Cerebellar nuclear complex (tissue), 1 donor: Measurements from ENCODE around the gene TBC1D22A.

Source experiments
- DNase-seq, 2 experiments: peaks; one replicate each; lab custom pipeline; 2025; lab: John Stamatoyannopoulos, UW

The TBC1D22A gene

GRCh38 chr22:46934746-46935491, 172.5 kb downstream of the TBC1D22A start:
- no peak for DNase-seq

DNA sequence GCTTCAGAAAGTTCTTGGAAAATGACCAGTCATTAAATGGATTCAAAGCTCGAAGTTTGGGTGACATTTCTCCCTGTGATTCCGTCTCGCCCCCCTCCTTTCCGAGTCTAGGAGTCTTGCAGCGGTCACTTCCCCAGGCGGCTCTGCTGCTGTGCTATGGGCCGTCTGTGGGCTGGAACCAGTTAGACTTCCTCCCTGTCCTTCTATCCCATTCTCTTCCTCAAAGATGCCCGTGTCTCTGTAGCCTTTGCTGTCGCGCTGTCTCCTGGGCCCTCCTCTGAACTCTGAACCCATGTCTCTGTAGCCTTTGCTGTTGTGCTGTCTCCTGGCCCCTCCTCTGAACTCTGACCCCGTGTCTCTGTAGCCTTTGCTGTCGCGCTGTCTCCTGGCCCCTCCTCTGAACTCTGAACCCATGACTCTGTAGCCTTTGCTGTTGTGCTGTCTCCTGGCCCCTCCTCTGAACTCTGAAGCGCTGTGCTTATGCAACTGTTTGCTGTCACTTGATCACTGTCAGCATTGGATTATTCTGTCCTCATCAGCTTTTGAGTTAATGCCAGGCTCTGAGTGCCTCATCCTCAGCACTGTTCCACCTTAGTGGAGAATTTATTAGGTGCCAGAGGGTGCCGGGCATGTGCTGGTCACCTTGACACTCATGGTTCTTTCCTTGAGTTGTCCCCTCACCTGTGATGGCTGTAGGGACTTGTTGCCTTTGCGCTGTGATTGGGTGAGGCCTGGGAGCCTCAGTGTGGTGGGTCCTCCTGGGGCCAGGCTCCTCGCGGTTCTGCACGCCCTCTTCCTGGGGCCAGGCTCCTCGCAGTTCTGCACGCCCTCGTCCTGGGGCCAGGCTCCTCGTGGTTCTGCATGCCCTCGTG, 173.3 kb downstream of the TBC1D22A start:
- no peak for DNase-seq

DNA sequence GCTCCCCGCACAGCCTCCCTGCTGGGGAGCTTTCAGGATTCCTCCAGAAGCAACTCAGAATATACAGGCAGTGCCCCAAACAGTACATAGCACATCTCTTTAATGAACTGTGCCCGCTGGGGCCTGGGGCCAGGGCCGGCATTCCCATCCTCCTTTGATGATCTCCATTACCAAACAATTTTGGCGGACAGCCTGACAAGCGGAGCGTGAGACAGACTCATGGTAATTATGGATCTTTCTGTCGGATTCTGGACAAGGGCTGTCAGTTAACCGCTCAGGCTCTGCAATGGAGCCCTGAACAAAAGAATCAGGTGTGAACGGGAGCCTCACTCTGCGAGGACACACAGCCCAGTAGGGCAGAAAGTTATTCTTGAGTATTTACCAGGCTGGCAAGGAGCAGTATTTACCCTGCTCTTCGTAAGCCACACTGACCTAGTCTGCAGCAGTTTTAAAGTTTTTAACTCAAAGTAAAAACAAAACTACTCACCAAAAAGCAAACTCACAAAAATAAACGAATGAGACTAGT, 174.0 kb downstream of the TBC1D22A start:
- DNase-seq = no peak

DNA sequence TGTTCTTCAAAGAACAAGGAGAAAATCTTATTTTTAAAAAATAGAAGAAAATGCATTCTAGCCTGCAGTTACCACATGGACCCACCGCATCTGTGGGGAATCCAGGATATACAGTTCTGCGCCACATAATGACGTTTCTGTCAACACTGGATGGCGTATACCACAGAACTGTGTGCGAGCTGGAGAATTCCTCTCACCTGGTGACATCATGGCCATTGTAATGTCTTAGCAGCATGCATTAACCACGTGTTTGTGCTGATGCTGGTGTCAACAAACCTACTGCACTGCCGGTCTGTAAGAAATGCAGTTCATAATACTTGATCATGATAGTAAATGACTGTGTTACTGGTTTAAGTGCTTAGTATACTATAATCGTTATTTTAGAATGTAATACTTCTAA, 174.7 kb downstream of the TBC1D22A start:
- no peak for DNase-seq

- DNase-seq = no peak
Measured at GRCh38 chr22:46937939-46938338, 175.5 kb downstream of the TBC1D22A start.

- DNase-seq = no peak
Measured at GRCh38 chr22:46941968-46942798, 179.7 kb downstream of the TBC1D22A start.

- no peak for DNase-seq
Measured at GRCh38 chr22:46942799-46943785, 180.6 kb downstream of the TBC1D22A start.

DNA sequence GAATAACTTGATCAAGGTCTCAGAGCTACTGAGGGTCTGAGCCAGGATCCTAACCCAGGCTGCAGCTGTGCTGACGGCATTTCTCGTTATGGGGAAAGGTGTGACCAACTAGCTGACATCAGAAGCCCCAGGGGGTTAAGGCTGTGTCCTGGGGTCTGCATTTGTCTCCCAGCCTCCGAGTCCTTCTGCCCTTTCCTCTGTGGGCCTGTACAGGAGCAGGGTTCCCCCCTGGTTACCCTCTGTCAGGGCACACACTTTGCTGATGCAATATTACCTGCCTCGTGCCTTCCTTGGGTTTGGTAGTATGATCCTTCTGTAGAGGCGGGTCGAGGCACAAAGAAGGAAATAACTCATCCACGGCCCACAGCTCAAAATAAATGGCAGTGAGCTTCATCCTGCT, 183.0 kb downstream of the TBC1D22A start:
- DNase-seq = no peak

GRCh38 chr22:46946383-46946962, 184.0 kb downstream of the TBC1D22A start:
- no peak for DNase-seq

DNA sequence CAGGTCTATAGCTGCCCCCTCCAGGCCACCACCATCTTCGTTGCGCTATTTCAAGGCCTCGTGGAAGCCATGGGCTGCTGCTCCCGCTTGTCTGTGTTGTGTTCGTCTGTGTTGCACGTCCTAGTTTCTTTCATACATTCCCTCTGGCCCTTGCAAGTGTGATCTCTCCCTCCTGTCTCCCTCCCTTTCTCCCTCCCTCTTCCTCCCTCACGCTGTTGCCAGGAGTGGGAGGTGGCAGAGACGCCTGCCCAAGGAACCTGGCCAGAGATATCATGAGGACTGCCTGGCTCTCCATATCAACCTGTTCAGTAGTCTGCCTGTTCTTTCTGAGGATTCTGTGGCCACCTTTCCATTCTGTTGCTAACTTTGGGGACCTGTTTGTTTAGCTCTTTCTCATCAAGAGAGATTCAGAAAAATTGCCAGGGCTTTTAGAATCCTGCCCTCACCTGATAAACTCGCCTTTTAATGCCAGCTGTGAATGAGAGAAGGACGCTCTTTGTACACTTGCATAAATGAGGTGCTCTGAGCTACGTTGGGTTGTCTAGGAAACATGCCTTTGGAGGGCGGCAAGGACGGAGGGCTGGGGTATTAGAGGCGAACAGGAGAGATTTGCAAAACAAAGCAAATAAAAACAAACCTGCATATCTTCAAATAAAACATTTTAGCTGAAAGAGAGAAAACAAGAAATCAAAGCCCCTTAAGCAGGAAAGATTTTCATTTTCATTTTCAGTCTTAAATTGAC, 185.2 kb downstream of the TBC1D22A start:
- no peak for DNase-seq

GRCh38 chr22:46948411-46949144, 186.1 kb downstream of the TBC1D22A start:
- no peak for DNase-seq

DNA sequence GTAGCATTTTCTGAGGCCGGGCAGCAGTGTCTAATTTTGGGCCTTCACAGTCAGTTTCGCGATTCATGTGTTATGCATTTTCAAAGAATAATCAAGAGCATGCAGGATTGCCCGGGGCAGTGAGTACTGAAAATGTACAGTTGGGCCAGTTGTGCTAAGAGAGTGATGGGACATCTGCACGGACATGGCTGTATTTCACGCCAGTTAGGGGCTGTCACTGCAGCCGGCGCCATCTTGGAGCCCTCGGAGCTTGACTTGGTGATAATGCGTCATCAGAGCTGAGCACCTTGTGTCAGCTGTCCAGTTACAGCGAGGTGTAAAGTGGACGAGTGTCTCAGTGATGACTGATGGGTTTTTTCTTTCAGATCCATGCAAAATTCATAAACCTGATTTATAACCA, 188.9 kb downstream of the TBC1D22A start:
- no peak for DNase-seq

DNA sequence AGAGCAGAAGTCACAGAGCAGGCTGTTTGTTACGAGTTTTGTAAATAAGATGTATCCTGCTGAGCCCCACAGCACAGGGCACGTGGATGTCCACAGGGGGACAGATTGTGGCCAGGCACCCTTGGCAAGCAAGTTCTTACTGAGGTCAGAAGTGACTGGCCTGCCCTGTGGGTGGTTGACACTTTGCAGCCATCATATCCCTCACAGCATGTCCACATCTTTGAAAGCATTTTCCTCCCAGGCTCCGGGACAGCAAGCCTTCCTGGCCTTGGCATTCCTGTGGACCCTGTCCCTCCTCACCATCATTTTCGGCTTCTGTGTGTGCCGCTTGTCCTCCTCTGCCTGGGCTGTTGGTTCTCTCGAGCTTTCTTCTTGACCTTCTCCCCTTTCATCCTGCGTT, 189.5 kb downstream of the TBC1D22A start:
- no peak for DNase-seq

DNA sequence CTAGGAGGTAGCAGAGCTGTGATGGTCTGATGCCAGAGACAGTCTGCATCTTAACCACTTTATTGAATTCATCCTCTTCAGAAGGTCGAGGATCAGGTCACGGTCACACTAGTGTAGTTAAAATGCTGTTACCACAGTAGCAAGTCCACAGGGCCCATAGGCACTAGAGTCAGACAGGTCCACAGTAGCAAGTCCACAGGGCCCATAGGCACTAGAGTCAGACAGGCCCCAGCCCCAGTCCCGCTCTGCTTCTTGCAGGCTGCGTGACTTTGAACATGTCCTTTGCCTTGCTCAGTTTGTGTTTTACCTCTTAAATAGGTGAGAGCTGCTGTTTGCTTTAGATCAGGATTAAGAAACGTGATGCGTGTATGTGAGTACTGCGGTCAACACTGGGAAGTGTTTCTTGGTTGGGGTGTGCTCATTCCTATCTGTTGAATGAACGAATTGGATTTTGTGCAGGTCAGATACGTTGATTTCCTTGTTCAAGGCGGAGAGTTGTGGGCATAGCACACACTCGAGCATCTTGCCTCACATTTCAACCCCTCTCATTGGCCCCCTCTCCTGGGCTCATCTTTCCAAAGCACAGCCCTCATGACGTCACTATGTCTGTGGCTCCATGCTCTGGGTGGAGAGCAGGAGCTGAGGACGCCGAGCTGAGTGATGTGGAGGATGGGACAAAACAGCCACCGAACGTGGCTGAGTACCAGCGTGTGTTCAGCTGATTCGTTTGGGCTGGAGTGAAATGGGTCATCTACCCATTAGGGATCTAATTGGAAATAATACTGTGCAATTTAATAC, 191.7 kb downstream of the TBC1D22A start:
- DNase-seq = no peak

- DNase-seq = no peak
Measured at GRCh38 chr22:46954781-46955180, 192.3 kb downstream of the TBC1D22A start.

GRCh38 chr22:46956498-46957215, 194.2 kb downstream of the TBC1D22A start:
- DNase-seq = no peak

DNA sequence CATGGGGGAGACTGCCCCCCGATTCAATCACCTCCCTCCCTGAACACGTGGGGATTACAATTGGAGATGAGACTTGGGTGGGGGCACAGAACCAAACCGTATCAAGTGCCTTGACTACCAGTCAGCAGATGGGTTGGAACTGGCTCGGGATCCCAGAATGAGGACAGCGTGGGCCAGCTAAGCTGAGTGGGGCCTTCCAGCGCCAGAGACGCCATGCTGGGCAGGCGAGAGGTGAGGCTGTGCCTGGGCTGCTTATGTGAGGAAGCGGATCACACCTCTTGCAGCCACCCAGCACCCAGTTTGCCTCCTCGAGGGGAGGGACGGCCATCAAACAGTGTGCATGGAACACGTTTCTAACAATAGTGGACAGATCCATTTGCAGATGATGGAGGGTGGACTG, 195.1 kb downstream of the TBC1D22A start:
- no peak for DNase-seq

- DNase-seq = no peak
Measured at GRCh38 chr22:46958191-46958590, 195.7 kb downstream of the TBC1D22A start.
